Liver (tissue), 9 donors: Measurements from ENCODE around the gene CDKL2. TPM values are rescaled to one million over a fixed set of nuclear protein-coding genes. Genes with fewer than 3 reads are reported as not detected.

Experiments used
- DNase-seq: peaks from one replicate; pipeline ENCODE4 v3.0.0-alpha.2; 2017; ENCODE audit warnings: low spot score
- H3K27ac ChIP-seq, 2 donors: one replicate each; pipeline ENCODE4 v1.7.0; 2013; ENCODE audit warnings: inconsistent platforms in 2 of 2, low read length in 2 of 2, control low read depth in 1 of 2, low read depth in 1 of 2, mild to moderate bottlenecking in 1 of 2
- H3K27me3 ChIP-seq, 4 donors: one replicate each; pipeline versions ENCODE4 v1.6.1 to v1.7.0; 2013; ENCODE audit warnings: low read length in 3 of 4, inconsistent platforms in 1 of 4, mild to moderate bottlenecking in 1 of 4, moderate library complexity in 1 of 4; ENCODE audit not compliant: control insufficient read depth in 4 of 4, insufficient read depth in 4 of 4
- H3K36me3 ChIP-seq, 4 donors: one replicate each; pipeline versions ENCODE4 v1.6.1 to v1.7.0; 2013; ENCODE audit warnings: low read length in 3 of 4, mild to moderate bottlenecking in 3 of 4, low read depth in 1 of 4, moderate library complexity in 1 of 4; ENCODE audit not compliant: control insufficient read depth in 4 of 4, insufficient read depth in 3 of 4
- H3K4me1 ChIP-seq, 4 donors: one replicate each; pipeline versions ENCODE4 v1.6.1 to v1.7.0; 2013; ENCODE audit warnings: low read length in 3 of 4, mild to moderate bottlenecking in 3 of 4, moderate library complexity in 1 of 4; ENCODE audit not compliant: control insufficient read depth in 4 of 4, insufficient read depth in 4 of 4
- H3K4me3 ChIP-seq, 3 donors: one replicate each; pipeline versions ENCODE4 v1.6.1 to v1.7.0; 2013; ENCODE audit warnings: low read length in 3 of 3, control low read depth in 1 of 3, low read depth in 1 of 3, mild to moderate bottlenecking in 1 of 3
- H3K9ac ChIP-seq, 2 donors: one replicate each; pipeline ENCODE4 v1.7.0; 2013; ENCODE audit warnings: low read length in 2 of 2, mild to moderate bottlenecking in 2 of 2, moderate library complexity in 2 of 2, control low read depth in 1 of 2, low read depth in 1 of 2
- H3K9me3 ChIP-seq, 4 donors: one replicate each; pipeline versions ENCODE4 v1.6.1 to v1.7.0; 2013; ENCODE audit warnings: low read length in 3 of 4; ENCODE audit not compliant: control insufficient read depth in 4 of 4
- ATF3 ChIP-seq: IDR thresholded peaks from 2 replicates; pipeline ENCODE4 v1.6.1; 2016; ENCODE audit warnings: antibody characterized with exemption
- CTCF ChIP-seq: fragments of 150-350 bp; IDR thresholded peaks from 2 replicates; pipeline ENCODE4 v1.5.1; 2017; ENCODE audit warnings: improper control_type of control experiment, low read depth, low read length; ENCODE audit not compliant: missing input control
- EGR1 ChIP-seq, 2 donors: IDR thresholded peaks; 2 replicates each; pipeline ENCODE4 v1.6.1; 2016 to 2018; ENCODE audit warnings: antibody characterized with exemption in 2 of 2, low read depth in 2 of 2
- FOXA1 ChIP-seq: IDR thresholded peaks from 2 replicates; pipeline ENCODE4 v1.6.1; 2016; ENCODE audit warnings: antibody characterized with exemption
- FOXA2 ChIP-seq: IDR thresholded peaks from 2 replicates; pipeline ENCODE4 v1.6.1; 2016; ENCODE audit warnings: antibody characterized with exemption
- GABPA ChIP-seq, 2 donors: IDR thresholded peaks in 1 of 2; conservative IDR thresholded peaks in 1 of 2; 2 replicates each; pipeline ENCODE4 v1.6.1; 2016; ENCODE audit warnings: antibody characterized with exemption in 2 of 2, mild to moderate bottlenecking in 1 of 2, moderate library complexity in 1 of 2
- HNF4A ChIP-seq, 2 donors: conservative IDR thresholded peaks; 2 replicates each; pipeline ENCODE4 v1.6.1; 2016; ENCODE audit warnings: antibody characterized with exemption in 2 of 2, mild to moderate bottlenecking in 2 of 2
- HNF4G ChIP-seq: IDR thresholded peaks from 2 replicates; pipeline ENCODE4 v1.6.1; 2016; ENCODE audit warnings: antibody characterized with exemption
- JUND ChIP-seq, 2 donors: IDR thresholded peaks; 2 replicates each; pipeline ENCODE4 v1.6.1; 2016; ENCODE audit warnings: antibody characterized with exemption in 2 of 2
- MAX ChIP-seq: IDR thresholded peaks from 2 replicates; pipeline ENCODE4 v1.6.1; 2016; ENCODE audit warnings: antibody characterized with exemption
- NR2F2 ChIP-seq: IDR thresholded peaks from 2 replicates; pipeline ENCODE4 v1.6.1; 2016; ENCODE audit warnings: antibody characterized with exemption
- RAD21 ChIP-seq, 2 donors: IDR thresholded peaks; 2 replicates each; pipeline ENCODE4 v1.6.1; 2016; ENCODE audit warnings: antibody characterized with exemption in 2 of 2, mild to moderate bottlenecking in 2 of 2
- RXRA ChIP-seq, 2 donors: IDR thresholded peaks; 2 replicates each; pipeline ENCODE4 v1.6.1; 2017 to 2018; ENCODE audit warnings: antibody characterized with exemption in 2 of 2, mild to moderate bottlenecking in 1 of 2
- SP1 ChIP-seq: IDR thresholded peaks from 2 replicates; pipeline ENCODE4 v1.6.1; 2018; ENCODE audit warnings: antibody characterized with exemption, mild to moderate bottlenecking
- TAF1 ChIP-seq: conservative IDR thresholded peaks from 2 replicates; pipeline ENCODE4 v1.6.1; 2016; ENCODE audit warnings: antibody characterized with exemption, mild to moderate bottlenecking
- YY1 ChIP-seq: IDR thresholded peaks from 2 replicates; pipeline ENCODE4 v1.6.1; 2016; ENCODE audit warnings: antibody characterized with exemption, mild to moderate bottlenecking
- ZBTB33 ChIP-seq: IDR thresholded peaks from 2 replicates; pipeline ENCODE4 v1.6.1; 2016; ENCODE audit warnings: antibody characterized with exemption
- WGBS: extraction: QIAGEN DNeasy Blood & Tissue Kit; methylation state at CpG from one replicate; pipeline ENCODE4 v1.1.7; 2013; 5-methylcytosine and 5-hydroxymethylcytosine counted together
- polyA plus RNA-seq, 2 donors: library from polyadenylated mRNA; stranded (reverse) in 1 of 2; unstranded in 1 of 2; fragments of 200-250 nt in 1 of 2; fragments of >200 nt in 1 of 2; fragmentation: Nextera tagmentation in 1 of 2; extraction: Ambion mirVana in 1 of 2; gene quantifications; one replicate each; pipeline versions ENCODE4 v1.2.1 to v1.2.3, GENCODE V29; 2013 to 2015
- total RNA-seq, 2 donors: library from RNA; depleted of rRNA; stranded (reverse); fragments of >200 nt; gene quantifications; one replicate each; pipeline ENCODE4 v1.2.3, GENCODE V29; 2014
- TF ChIP-seq, protein P1 (sequence below): IDR thresholded peaks from 2 replicates; pipeline ENCODE4 v1.6.1; 2016; ENCODE audit warnings: antibody characterized with exemption, mild to moderate bottlenecking
- donor health status: healthy.
- donor health status: healthy.
- donor health status: healthy.
- donor health status: healthy.
- donor health status: healthy.

The CDKL2 gene
- total and polyA plus RNA-seq, 4 donors, result 0.02 to 0.14 (median 0.08) TPM; not detected in 1

GRCh38 chr4:75673027-75673958 lies 43.0 kb upstream of the CDKL2 start, which contains the start of gene G3BP2:
Gene G3BP2 (minus strand): TSS chr4:75673411. CDS start chr4:75662025, 11,386 bp downstream.
- peak in 1 of 2 donors; percentile 27 for TF ChIP-seq RAD21 (IDR thresholded peaks at IDR 0.05)
- TF ChIP-seq SP1, result peak; percentile 75
- TF ChIP-seq NR2F2, result no peak
- TF ChIP-seq YY1, result peak; percentile 66
- TF ChIP-seq EGR1 (IDR thresholded peaks at IDR 0.05; ENCODE audit: low read depth in 2 of 2), result peak; percentile 89 to 97
- TF ChIP-seq HNF4A (conservative IDR thresholded peaks at IDR 0.05), result peak; percentile 36 to 38
- no peak for TF ChIP-seq ATF3
- TF ChIP-seq, protein P1, sequence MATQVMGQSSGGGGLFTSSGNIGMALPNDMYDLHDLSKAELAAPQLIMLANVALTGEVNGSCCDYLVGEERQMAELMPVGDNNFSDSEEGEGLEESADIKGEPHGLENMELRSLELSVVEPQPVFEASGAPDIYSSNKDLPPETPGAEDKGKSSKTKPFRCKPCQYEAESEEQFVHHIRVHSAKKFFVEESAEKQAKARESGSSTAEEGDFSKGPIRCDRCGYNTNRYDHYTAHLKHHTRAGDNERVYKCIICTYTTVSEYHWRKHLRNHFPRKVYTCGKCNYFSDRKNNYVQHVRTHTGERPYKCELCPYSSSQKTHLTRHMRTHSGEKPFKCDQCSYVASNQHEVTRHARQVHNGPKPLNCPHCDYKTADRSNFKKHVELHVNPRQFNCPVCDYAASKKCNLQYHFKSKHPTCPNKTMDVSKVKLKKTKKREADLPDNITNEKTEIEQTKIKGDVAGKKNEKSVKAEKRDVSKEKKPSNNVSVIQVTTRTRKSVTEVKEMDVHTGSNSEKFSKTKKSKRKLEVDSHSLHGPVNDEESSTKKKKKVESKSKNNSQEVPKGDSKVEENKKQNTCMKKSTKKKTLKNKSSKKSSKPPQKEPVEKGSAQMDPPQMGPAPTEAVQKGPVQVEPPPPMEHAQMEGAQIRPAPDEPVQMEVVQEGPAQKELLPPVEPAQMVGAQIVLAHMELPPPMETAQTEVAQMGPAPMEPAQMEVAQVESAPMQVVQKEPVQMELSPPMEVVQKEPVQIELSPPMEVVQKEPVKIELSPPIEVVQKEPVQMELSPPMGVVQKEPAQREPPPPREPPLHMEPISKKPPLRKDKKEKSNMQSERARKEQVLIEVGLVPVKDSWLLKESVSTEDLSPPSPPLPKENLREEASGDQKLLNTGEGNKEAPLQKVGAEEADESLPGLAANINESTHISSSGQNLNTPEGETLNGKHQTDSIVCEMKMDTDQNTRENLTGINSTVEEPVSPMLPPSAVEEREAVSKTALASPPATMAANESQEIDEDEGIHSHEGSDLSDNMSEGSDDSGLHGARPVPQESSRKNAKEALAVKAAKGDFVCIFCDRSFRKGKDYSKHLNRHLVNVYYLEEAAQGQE, result peak; percentile 88
- TF ChIP-seq GABPA (IDR thresholded peaks at IDR 0.05 in 1 of 2, conservative IDR thresholded peaks at IDR 0.05 in 1 of 2), result peak; percentile 64 to 89
- TF ChIP-seq TAF1, result peak; percentile 32
- TF ChIP-seq JUND (IDR thresholded peaks at IDR 0.05), result no peak
- peak in 1 of 2 donors; percentile 63 for TF ChIP-seq RXRA (IDR thresholded peaks at IDR 0.05)
- TF ChIP-seq FOXA2, result no peak
- no peak for TF ChIP-seq CTCF
- TF ChIP-seq FOXA1, result peak; percentile 48
- TF ChIP-seq ZBTB33, result peak; percentile 85
- peak; percentile 97 for TF ChIP-seq MAX
- no peak for TF ChIP-seq HNF4G
- H3K4me1 ChIP-seq, result peaks cover 0 to 24% (median 17%) of the 10 kb centered on the region in 4 donors
- peak within 1 kb of the TSS; percentile 63 to 98 (median 93) for H3K4me3 ChIP-seq
- under 1% methylated on average over 83 of the region's 83 CpGs for WGBS
- peak within 1 kb of the TSS; percentile 75 to 99 for H3K9ac ChIP-seq
- no peaks in the 10 kb centered on the region for H3K27me3 ChIP-seq
- no peaks in the 10 kb centered on the region for H3K9me3 ChIP-seq
- DNase-seq, result peak; percentile 93
- no peaks in the 10 kb centered on the region for H3K36me3 ChIP-seq
- H3K27ac ChIP-seq, result peak within 1 kb of the TSS; percentile 95 to 97
